ENCODE measurements around the gene ANGPTL8. TPM values are rescaled to one million over a fixed set of nuclear protein-coding genes. Genes with fewer than 3 reads are reported as not detected.

Gene ANGPTL8
- total and polyA plus RNA-seq, 2 donors (not counting 3 experiments of a cell fraction or from before 2014, with no cell fraction given): not detected

- intact Hi-C loops (cut with micrococcal nuclease) (no loop called here), dilution Hi-C loops (cut with MboI; ENCODE audit: extremely low pct_ligation_motif_present, low sequenced_read_pairs) (no loop called here)
- Histone ChIP-seq H3K27me3 (ENCODE audit: control insufficient read depth in 2 of 2, insufficient read depth in 2 of 2, low read length in 2 of 2) (no peaks in the 10 kb centered on the region), H3K9ac (replicated peaks; ENCODE audit: extremely low read depth, insufficient read depth, low read length) (no peak overlapping the region), H3K4me3 (replicated peaks in 1 of 3; ENCODE audit: insufficient read depth in 1 of 3, low read depth in 1 of 3, low read length in 3 of 3) (no peak overlapping the region), H3K4me2 (ENCODE audit: insufficient read depth, low read length) (no peak overlapping the region), H3K27ac (ENCODE audit: insufficient read depth, low read depth, low read length) (no peak overlapping the region), H2AFZ (ENCODE audit: low read depth, low read length) (peak overlapping the region; percentile 17), H3K36me3 (ENCODE audit: control insufficient read depth in 2 of 2, extremely low read depth in 1 of 2, insufficient read depth in 2 of 2, low read length in 2 of 2) (no peaks in the 10 kb centered on the region), H3K79me2 (ENCODE audit: control insufficient read depth, insufficient read depth, low read length) (no peaks in the 10 kb centered on the region), H3K4me1 (ENCODE audit: control insufficient read depth, extremely low read depth, insufficient read depth, low read length) (peaks cover 7% of the 10 kb centered on the region), H3K9me3 (replicated peaks; ENCODE audit: control insufficient read depth, insufficient read depth, low read length) (no peaks in the 10 kb centered on the region), H4K20me1 (replicated peaks; ENCODE audit: control insufficient read depth, extremely low read depth, insufficient read depth, low read length) (no peaks in the 10 kb centered on the region), H3K9me1 (replicated peaks; ENCODE audit: control insufficient read depth, extremely low read depth, insufficient read depth, low read length) (no peaks in the 10 kb centered on the region)
- peak; percentile 52 for FAIRE-seq
- POLR2A ChIA-PET: interaction anchor here (0.6 kb wide), 1 partner anchor 61 kb away, joined by 3 read pairs; no protein-coding TSS in a partner anchor
- TF ChIP-seq CTCF (IDR thresholded peaks at IDR 0.05; ENCODE audit: extremely low read depth in 1 of 2, insufficient read depth in 1 of 2, low read depth in 1 of 2, low read length in 2 of 2) (no peak), POLR2AphosphoS5 (IDR thresholded peaks at IDR 0.05; ENCODE audit: insufficient read depth, low read depth, low read length) (no peak), MYC (IDR thresholded peaks at IDR 0.05; ENCODE audit: low read depth, low read length) (no peak), POLR2A (IDR thresholded peaks at IDR 0.05; ENCODE audit: low read depth, low read length) (no peak), JUN (IDR thresholded peaks at IDR 0.05; ENCODE audit: borderline replicate concordance, insufficient read depth, insufficient read length, low read depth) (no peak), EZH2 (IDR thresholded peaks at IDR 0.05; ENCODE audit: borderline replicate concordance, low read depth, low read length, severe bottlenecking) (no peak), GATA2 (IDR thresholded peaks at IDR 0.05; ENCODE audit: insufficient read depth, insufficient read length, low read depth, low read length) (no peak), FOS (IDR thresholded peaks at IDR 0.05; ENCODE audit: borderline replicate concordance, insufficient read depth, low read length) (no peak), MAX (IDR thresholded peaks at IDR 0.05; ENCODE audit: insufficient read depth, insufficient read length) (no peak)
- CTCF ChIA-PET: interaction anchor here (4.1 kb wide), 1 partner anchor 14 kb away, joined by 23 read pairs; no protein-coding TSS in a partner anchor
- BruUV-seq (replicated peaks): no TSS peak
- DNase-seq (ENCODE audit: low read depth, low spot score): no peak
These were observed 40.3 kb downstream of the ANGPTL8 start for GRCh38 chr19:11279505-11280236.
